Medulla oblongata (tissue), 1 donor: ENCODE results near the gene ABLIM3.
A peak's percentile ranks its signal among the peaks of the same experiment; 100 is the strongest.
"Not testable (repeated sequence)": the region's sequence is repeated elsewhere in the genome, so short reads cannot be mapped to it uniquely, and the experiment has no call there.

Experiments
- DNase-seq: peaks from one replicate; pipeline ENCODE4 v3.0.0-alpha.2; 2015; ENCODE audit errors: extremely low spot score

Gene ABLIM3

GRCh38 chr5:149257889-149258705, 116.8 kb downstream of the ABLIM3 start:
- DNase-seq: no peak

GRCh38 chr5:149260761-149261160, 119.5 kb downstream of the ABLIM3 start:
- no peak for DNase-seq

- DNase-seq: no peak
Measured at GRCh38 chr5:149261246-149261645, 120.0 kb downstream of the ABLIM3 start.

GRCh38 chr5:149262315-149262714, 121.0 kb downstream of the ABLIM3 start:
- no peak for DNase-seq

GRCh38 chr5:149264439-149265067, 123.3 kb downstream of the ABLIM3 start:
- no peak for DNase-seq

- DNase-seq: no peak
Measured at GRCh38 chr5:149265068-149265465, 123.8 kb downstream of the ABLIM3 start.

GRCh38 chr5:149265597-149265996, 124.3 kb downstream of the ABLIM3 start:
- DNase-seq: peak; percentile 40

GRCh38 chr5:149267241-149267973, 126.1 kb downstream of the ABLIM3 start:
- peak; percentile 92 for DNase-seq

GRCh38 chr5:149268928-149269557, 127.8 kb downstream of the ABLIM3 start:
- DNase-seq: peak; percentile 72

- no peak for DNase-seq
Measured at GRCh38 chr5:149271195-149271715, 130.0 kb downstream of the ABLIM3 start.

GRCh38 chr5:149271716-149272563, 130.6 kb downstream of the ABLIM3 start, which contains the start of gene AFAP1L1:
Gene AFAP1L1 (plus strand): TSS chr5:149271859. CDS start chr5:149271969, 110 bp downstream.
- peak; percentile 61 for DNase-seq

GRCh38 chr5:149272781-149273180, 131.5 kb downstream of the ABLIM3 start:
- not testable (repeated sequence) for DNase-seq

- DNase-seq: no peak
Measured at GRCh38 chr5:149273237-149273636, 131.9 kb downstream of the ABLIM3 start.

- no peak for DNase-seq
Measured at GRCh38 chr5:149273950-149274349, 132.7 kb downstream of the ABLIM3 start.

GRCh38 chr5:149274939-149275338, 133.6 kb downstream of the ABLIM3 start:
- no peak for DNase-seq

GRCh38 chr5:149277801-149278200, 136.5 kb downstream of the ABLIM3 start:
- no peak for DNase-seq

- no peak for DNase-seq
Measured at GRCh38 chr5:149278451-149279210, 137.3 kb downstream of the ABLIM3 start.

GRCh38 chr5:149279661-149280060, 138.4 kb downstream of the ABLIM3 start:
- no peak for DNase-seq

- no peak for DNase-seq
Measured at GRCh38 chr5:149280124-149280523, 138.8 kb downstream of the ABLIM3 start.

- no peak for DNase-seq
Measured at GRCh38 chr5:149280802-149281201, 139.5 kb downstream of the ABLIM3 start.
